Measurements from ENCODE around the gene HLA-F. TPM values are rescaled to one million over a fixed set of nuclear protein-coding genes. Genes with fewer than 3 reads are reported as not detected.

Gene HLA-F
- total RNA-seq, 6 donors from 2014 or later, result 163 to 418 (median 191) TPM

- H3K4me1 ChIP-seq, result no peaks in the 10 kb centered on the region
- ATAC-seq (ENCODE audit: low FRiP score in 2 of 2) (no peak), DNase-seq (no peak)
- H3K27me3 ChIP-seq, result peaks cover 0 to 2% (median 0%) of the 10 kb centered on the region in 4 donors
- H3K36me3 ChIP-seq, result no peaks in the 10 kb centered on the region
- TF ChIP-seq CTCF (IDR thresholded peaks at IDR 0.05), result no peak
- TF ChIP-seq EP300 (IDR thresholded peaks at IDR 0.05), result no peak
- TF ChIP-seq POLR2A (IDR thresholded peaks at IDR 0.05), result no peak
- TF ChIP-seq POLR2AphosphoS5 (IDR thresholded peaks at IDR 0.05), result no peak
- 80 to 83% methylated on average over 11 to 13 of the region's 13 CpGs for WGBS, 2 donors
- no peaks in the 10 kb centered on the region for H3K9me3 ChIP-seq
- no peak overlapping the region for H3K4me3 ChIP-seq
- H3K27ac ChIP-seq, result no peak overlapping the region
Measured at GRCh38 chr6:29679962-29680361, 43.3 kb upstream of the HLA-F start.

GRCh38 chr6:29680416-29680815, 42.8 kb upstream of the HLA-F start:
- TF ChIP-seq POLR2A (IDR thresholded peaks at IDR 0.05), result no peak
- no peak for TF ChIP-seq CTCF (IDR thresholded peaks at IDR 0.05)
- no peak for TF ChIP-seq POLR2AphosphoS5 (IDR thresholded peaks at IDR 0.05)
- no peak for TF ChIP-seq EP300 (IDR thresholded peaks at IDR 0.05)
- 80 to 94% methylated on average over 24 of the region's 24 CpGs for WGBS, 2 donors

GRCh38 chr6:29680904-29681303, 42.3 kb upstream of the HLA-F start, which contains the start of gene ZFP57:
Gene ZFP57 (minus strand): TSS chr6:29681152. CDS start chr6:29677003, 4,149 bp downstream.
- Histone ChIP-seq H3K9me3 (no peaks in the 10 kb centered on the region), H3K36me3 (no peaks in the 10 kb centered on the region), H3K27ac (no peak within 1 kb of the TSS), H3K4me1 (no peaks in the 10 kb centered on the region), H3K27me3 (peaks cover 0 to 2% (median 0%) of the 10 kb centered on the region in 4 donors), H3K4me3 (peak within 1 kb of the TSS in 1 of 4 donors; percentile 20)
- no peak for TF ChIP-seq POLR2A (IDR thresholded peaks at IDR 0.05)
- TF ChIP-seq CTCF (IDR thresholded peaks at IDR 0.05), result no peak
- TF ChIP-seq POLR2AphosphoS5 (IDR thresholded peaks at IDR 0.05), result no peak
- TF ChIP-seq EP300 (IDR thresholded peaks at IDR 0.05), result no peak
- WGBS, 2 donors, result 81 to 87% methylated on average over 12 to 15 of the region's 31 CpGs
- ATAC-seq (ENCODE audit: low FRiP score in 2 of 2) (no peak), DNase-seq (peak in 1 of 2 donors; percentile 71)

More at GRCh38 chr6:29680416-29680815, 42.8 kb upstream of the HLA-F start:
- H3K27me3 ChIP-seq, result peaks cover 0 to 2% (median 0%) of the 10 kb centered on the region in 4 donors
- H3K4me3 ChIP-seq, result no peak overlapping the region
- H3K4me1 ChIP-seq, result no peaks in the 10 kb centered on the region
- H3K9me3 ChIP-seq, result no peaks in the 10 kb centered on the region
- ATAC-seq (ENCODE audit: low FRiP score in 2 of 2), result no peak
- DNase-seq, result peak in 1 of 2 donors; percentile 47
- no peaks in the 10 kb centered on the region for H3K36me3 ChIP-seq
- no peak overlapping the region for H3K27ac ChIP-seq

GRCh38 chr6:29681811-29682210, 41.4 kb upstream of the HLA-F start:
- no peak for DNase-seq
- no peak overlapping the region for H3K27ac ChIP-seq
- H3K4me1 ChIP-seq, result no peaks in the 10 kb centered on the region
- no peak for ATAC-seq (ENCODE audit: low FRiP score in 2 of 2)
- no peak overlapping the region for H3K4me3 ChIP-seq
- H3K36me3 ChIP-seq, result no peaks in the 10 kb centered on the region
- peaks cover 0 to 2% (median 0%) of the 10 kb centered on the region in 4 donors for H3K27me3 ChIP-seq
- TF ChIP-seq CTCF (IDR thresholded peaks at IDR 0.05), result no peak
- TF ChIP-seq EP300 (IDR thresholded peaks at IDR 0.05), result no peak
- TF ChIP-seq POLR2A (IDR thresholded peaks at IDR 0.05), result no peak
- no peak for TF ChIP-seq POLR2AphosphoS5 (IDR thresholded peaks at IDR 0.05)
- 84 to 92% methylated on average over 8 of the region's 8 CpGs for WGBS, 2 donors
- no peaks in the 10 kb centered on the region for H3K9me3 ChIP-seq

- no peaks in the 10 kb centered on the region for H3K36me3 ChIP-seq
- TF ChIP-seq POLR2A (IDR thresholded peaks at IDR 0.05) (no peak), EP300 (IDR thresholded peaks at IDR 0.05) (no peak), CTCF (IDR thresholded peaks at IDR 0.05) (no peak)
- ATAC-seq (ENCODE audit: low FRiP score in 2 of 2) (no peak), DNase-seq (no peak)
- no peak overlapping the region for H3K27ac ChIP-seq
- no peaks in the 10 kb centered on the region for H3K9me3 ChIP-seq
- 69 to 81% methylated on average over 11 to 15 of the region's 15 CpGs for WGBS, 2 donors
- H3K4me3 ChIP-seq, result no peak overlapping the region
- no peaks in the 10 kb centered on the region for H3K4me1 ChIP-seq
- H3K27me3 ChIP-seq, result no peaks in the 10 kb centered on the region
Measured at GRCh38 chr6:29685718-29686326, 37.4 kb upstream of the HLA-F start.
